GM12873 (cell line): Measurements from ENCODE around the gene LPA.

Experiments used
- TF ChIP-seq, protein P1 (sequence below): IDR thresholded peaks from 2 replicates; pipeline ENCODE4 v1.5.1; 2012; ENCODE audit warnings: low read depth, mild to moderate bottlenecking, moderate library complexity, low read length, control low read depth; ENCODE audit not compliant: insufficient read depth; ENCODE audit errors: missing control alignments

Gene LPA

DNA sequence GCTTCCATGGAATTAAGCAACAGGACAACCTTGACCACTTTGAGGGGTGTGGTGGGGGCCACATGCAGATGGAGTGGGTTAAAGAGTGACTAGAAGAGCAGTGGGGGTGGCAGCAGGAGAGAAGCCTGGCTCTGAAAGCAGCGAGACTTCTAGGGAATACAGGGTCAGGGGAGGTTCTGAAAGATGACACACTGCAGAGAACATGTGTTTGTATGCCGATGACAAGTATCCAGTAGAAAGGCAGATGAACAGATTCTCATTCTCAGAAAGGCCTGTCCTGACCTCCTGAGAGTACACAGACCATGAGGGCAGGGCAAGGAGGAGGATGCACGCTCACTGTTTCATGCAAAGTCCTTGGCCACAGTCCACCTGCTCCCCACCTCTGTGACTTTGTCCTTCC, 2.9 kb downstream of the LPA start:
- TF ChIP-seq, protein P1, sequence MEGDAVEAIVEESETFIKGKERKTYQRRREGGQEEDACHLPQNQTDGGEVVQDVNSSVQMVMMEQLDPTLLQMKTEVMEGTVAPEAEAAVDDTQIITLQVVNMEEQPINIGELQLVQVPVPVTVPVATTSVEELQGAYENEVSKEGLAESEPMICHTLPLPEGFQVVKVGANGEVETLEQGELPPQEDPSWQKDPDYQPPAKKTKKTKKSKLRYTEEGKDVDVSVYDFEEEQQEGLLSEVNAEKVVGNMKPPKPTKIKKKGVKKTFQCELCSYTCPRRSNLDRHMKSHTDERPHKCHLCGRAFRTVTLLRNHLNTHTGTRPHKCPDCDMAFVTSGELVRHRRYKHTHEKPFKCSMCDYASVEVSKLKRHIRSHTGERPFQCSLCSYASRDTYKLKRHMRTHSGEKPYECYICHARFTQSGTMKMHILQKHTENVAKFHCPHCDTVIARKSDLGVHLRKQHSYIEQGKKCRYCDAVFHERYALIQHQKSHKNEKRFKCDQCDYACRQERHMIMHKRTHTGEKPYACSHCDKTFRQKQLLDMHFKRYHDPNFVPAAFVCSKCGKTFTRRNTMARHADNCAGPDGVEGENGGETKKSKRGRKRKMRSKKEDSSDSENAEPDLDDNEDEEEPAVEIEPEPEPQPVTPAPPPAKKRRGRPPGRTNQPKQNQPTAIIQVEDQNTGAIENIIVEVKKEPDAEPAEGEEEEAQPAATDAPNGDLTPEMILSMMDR, result no peak

DNA sequence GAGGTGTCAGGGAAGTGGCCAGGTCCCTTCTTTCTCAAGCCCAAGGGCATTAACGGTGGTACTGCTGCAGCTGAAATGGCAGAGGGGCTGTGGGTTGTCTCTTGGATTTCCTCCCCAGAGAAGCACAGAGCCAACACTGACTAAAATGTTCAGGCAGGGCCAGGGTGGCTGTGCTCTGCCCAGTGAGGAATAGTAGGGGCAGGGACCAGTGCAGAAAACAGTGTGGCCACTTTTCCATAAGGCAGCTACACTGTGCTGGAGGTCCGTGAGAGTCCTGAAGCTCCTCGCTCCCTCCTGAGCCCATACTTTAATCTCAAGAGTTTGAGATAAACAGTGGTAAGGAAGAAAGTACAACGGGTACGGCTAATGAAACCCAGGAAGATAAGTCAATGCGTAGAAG, 4.5 kb downstream of the LPA start:
- TF ChIP-seq, protein P1, result no peak

DNA sequence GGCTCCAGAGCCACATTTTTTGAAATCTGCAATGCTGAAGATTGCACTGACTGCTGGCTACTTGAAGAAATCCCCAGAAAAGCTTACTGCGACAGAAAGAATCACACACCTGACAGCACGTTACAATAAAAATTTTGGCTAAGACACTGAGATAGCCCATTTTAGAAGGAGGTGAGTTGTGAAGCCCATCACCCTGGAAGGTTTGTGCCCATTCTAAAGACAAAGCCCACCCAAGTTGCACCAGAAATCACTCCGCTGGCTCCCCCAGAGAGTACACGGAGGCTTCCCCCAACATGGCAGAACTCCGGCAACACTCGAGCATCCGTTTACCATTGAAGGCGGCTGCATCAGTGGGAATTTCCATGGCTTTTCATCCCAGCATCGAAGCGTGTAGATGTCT, 29.4 kb downstream of the LPA start:
- TF ChIP-seq, protein P1, result no peak

DNA sequence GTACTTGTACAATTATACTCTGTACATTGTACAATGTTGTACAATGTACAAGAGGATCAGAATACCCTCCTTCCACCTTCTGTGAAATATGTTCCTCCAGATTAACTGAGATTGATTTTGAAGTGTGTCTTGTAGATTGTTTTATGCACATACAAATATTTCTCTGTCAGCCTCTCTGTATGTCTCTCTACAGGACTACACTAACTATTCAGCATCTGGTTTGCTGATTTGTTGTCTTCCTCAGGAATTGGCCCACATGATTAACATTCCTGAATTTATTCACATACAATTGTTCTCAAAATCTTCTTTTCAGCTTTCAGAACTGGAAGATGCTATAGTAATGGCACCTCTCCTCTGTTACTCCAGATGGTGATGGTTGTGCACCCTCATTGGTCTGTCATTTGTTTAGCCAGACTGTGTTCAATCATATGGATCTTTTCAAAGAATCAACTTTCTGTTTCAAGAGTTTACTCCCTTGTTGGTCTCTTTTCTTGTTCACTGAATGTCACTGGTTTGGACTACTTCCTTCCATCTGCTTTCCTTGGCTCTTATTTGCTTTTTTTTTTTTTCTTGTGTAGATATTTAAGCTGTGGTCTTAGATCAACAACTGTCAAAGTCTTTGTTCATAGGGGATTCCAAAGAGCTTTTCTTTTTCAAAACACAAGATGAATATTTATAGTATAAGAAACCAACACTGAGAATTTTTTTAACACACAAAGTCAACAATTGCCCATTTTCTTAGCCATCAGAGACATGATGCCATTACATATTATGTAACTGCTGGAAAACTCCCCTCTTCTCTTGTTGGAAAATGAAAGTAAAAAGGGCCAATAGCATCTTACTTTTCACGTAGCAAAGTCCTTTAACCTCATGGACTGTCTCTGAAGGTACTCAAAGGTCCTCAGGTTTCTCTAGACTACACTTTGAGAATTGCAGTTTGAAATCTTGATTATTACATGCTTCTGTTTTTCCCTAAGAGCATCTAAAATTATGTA, 67.9 kb downstream of the LPA start:
- TF ChIP-seq, protein P1, result no peak

DNA sequence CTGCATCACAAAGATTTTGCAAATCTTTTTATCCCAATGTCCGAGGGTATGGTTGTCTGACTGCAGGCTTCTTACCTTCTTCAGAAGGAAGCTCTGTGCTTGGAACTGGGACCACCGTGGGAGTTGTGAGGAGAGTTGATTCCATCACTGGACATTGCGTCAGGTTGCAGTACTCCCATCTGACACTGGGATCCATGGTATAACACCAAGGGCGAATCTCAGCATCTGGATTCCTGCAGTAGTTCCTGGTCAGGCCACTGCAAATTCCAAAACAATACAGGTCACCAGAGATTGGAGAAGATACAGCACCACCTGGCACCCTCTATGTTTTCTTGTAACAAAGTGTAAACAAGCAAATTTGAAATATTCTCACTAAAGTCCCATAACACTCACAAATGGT, 77.7 kb downstream of the LPA start:
- TF ChIP-seq, protein P1, result no peak

DNA sequence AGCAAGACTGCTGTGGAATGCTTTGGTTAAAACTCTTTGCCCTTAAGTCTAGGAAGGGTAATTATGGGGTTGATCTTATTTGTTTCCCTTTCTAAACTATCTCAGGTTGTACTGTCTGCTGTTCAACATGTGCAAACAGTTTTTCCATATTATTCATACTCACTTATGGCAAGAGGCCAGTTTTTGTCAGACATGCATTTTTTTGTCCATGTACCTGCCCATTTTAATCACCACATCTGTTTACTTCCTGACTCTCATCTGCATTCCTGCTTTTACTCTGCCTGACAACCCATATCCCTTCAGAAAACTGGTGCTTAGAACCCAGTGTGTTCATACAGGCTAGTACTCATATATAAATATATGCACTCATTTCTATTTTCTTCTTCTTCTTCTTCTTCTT, 80.3 kb downstream of the LPA start:
- TF ChIP-seq, protein P1, result no peak

DNA sequence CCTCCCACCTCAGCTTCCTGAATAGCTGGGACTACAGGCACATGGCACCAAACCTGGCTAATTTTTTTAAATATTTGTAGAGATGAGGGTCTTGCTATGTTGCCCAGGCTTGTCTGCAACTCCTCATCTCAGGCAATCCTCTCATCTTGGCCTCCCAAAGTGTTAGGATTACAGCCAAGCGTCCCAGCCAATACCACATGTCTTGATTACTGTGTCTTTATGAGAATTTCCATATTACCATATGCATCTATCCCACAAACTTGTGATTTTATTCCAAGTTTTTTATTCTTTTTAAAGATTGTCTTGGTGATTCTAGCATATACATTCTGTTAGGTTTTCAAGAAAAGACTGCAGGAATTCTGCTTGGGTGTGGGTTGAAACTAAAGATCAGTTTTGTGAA, 82.7 kb downstream of the LPA start:
- TF ChIP-seq, protein P1, result no peak
